Measurements from ENCODE around the gene PTPRN2.
"Not testable (repeated sequence)": the region's sequence is repeated elsewhere in the genome, so short reads cannot be mapped to it uniquely, and the experiment has no call there.

PTPRN2 gene

DNA sequence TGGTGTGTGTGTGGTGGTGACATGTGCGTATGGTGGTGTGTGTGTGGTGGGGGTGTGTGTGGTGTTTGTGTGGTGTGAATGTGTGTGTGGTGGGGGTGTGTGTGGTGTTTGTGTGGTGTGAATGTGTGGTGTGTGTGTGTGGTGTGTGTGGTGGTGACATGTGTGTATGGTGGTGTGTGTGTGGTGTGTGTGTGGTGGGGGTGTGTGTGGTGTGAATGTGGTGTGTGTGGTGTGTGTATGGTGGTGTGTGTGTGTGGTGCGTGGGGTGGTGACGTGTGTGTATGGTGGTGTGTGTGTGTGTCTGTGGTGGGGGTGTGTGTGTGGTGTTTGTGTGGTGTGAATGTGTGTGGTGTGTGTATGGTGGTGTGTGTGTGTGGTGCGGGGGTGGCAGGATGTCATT is 797.7 kb downstream of the PTPRN2 start:
- DNase-seq, result no peak

DNA sequence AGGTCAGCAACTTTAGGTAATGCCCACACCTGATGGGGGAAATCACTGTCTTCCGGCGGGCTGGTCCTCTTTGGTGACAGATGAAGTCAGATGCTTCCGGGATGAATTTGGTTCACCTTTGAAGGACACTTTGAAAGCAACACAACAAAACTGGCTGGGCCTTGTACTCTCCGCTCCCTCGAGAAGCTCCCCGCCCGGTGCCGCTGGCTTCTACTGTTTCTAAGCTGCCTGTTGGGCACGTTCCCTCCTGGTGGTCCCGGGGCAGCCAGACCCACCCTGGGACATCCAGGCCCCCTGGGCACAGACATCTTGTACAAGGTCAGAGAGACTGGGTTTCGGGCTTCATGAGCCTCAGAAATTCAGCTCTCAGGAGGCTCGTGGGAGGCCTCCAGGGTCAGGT is 798.5 kb downstream of the PTPRN2 start:
- DNase-seq, result no peak

DNA sequence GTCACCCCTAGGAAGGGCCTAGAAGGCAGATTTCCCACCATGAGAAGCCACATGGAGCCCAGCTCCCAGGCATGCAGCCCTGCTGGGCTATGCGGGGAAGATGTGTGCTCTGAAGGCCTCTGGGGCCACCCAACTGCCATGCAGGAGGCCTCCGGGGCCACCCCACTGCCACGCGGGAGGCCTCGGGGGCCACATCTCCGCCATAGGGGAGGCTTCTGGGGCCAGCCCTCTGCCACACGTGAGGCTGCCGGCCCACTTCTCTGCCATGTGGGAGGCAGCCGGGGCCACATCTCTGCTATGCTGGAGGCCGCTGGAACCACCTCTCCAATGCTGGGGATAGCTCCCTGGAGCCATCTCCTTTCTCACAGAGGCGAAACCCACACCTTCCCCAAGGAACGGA is 799.0 kb downstream of the PTPRN2 start:
- DNase-seq, result no peak

DNA sequence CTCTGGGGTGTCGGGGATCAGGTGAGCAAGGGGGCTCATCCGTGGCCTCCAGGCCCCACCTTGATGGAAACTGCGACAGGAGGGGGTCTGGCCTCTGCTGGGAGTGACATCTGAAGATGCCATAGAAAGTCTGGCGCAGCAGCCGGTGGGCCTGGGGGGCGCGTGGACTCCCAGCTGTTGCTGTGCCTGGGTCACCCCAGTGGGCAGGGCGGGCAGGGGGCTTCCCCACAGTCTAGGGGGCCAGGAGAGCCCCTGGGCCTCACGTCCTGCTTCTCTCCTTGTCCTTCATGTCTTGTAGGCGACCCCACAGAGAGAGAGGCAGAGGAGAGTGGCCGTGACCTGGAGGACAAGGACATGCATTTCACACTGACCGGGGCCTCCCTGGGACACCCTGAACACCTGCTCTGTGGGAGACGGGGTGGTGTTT is 800.3 kb downstream of the PTPRN2 start:
- DNase-seq, result no peak

DNA sequence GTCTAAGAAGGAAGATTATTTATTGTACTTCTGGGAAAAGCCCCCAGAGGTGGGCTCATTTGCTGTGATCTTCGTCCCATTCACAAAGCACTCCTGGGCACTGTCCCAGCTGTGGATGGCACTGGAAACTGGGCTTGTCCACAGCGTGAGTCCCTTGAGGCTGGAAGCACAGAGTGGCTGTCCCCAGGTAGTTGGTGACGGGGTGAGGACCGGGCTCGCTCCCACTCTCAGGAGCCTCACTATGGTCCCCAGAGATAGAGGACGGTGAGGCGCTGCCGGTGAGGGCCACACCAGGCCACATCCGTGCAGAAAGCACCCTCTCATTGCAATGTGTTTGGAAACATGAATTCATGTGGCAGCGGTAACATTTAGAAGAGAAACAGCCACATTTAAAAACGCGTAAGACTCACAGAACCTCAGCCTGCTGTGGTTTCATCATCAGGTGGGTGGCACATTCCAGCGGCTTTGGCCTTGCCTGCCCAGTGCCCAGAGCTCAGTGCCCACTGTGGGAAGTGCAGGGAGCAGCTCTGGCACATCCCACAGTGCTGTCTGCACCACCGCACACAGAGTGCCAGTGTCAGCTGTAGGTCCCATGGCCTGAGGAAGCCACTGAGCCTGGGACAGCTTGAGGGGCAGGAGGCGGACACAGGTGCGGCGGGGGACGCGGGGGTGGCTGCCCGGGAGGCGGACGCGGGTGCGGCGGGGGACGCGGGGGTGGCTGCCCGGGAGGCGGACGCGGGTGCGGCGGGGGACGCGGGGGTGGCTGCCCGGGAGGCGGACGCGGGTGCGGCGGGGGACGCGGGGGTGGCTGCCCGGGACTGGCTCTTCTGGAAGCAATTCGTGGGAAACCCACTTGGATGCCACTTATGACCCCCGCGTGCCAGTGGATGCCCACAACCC is 801.0 kb downstream of the PTPRN2 start:
- no peak for DNase-seq

DNA sequence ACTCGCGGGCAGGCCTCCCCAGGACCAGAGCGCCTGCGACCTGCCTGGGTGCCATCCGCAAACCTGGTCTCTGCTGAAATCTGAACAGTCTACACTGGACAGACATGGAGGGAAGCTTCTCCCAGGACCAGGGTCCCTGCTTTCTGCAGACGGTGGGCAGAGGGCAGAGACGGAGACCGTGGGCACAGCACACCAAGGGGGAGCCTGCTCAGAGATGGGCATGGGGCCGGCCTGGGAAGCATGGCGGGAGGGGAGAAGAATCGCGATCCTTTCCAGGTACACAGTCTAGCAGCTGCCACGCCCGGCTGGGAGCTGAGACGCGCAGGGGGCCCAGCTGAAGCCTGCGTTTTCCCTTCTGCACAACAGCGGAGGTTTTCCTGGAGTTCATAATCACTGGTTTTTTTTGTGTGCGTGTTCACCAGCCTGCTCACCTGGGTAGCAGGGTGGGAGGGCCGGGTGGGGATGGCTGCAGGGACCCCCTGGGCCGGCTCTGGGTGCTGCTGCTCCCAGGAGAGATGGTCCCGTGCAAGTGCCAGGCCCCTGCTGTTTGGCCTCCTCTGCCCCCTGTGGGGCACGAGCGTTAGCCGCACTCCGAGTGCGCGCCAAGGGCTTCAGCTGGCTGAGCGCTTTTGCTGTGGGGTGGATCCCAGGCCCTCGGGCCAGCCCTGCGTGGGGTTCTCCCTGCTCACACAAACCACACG is 802.0 kb downstream of the PTPRN2 start:
- no peak for DNase-seq

DNA sequence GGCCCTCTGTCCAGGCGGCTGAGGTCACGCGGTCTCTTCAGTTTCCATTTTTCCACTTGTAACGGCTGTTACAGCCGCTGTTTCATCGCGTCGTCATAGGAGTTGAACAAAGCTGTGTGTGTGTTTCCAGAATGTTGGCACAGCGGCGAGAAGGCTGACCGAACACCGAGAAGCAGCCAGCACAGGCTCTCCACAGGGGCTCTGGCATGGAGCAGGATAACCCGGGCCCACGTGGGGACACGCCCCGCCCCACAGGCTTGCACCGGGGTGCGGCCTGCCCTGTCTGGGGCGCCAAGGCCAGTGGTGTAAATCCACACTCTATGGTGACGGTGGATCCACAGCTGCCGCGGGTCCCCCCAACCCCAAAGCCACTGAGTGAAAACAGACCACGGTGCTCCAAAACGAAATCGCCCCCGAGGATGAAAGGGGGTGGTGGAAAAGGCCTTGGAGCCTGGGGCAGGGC is 802.6 kb downstream of the PTPRN2 start:
- no peak for DNase-seq

DNA sequence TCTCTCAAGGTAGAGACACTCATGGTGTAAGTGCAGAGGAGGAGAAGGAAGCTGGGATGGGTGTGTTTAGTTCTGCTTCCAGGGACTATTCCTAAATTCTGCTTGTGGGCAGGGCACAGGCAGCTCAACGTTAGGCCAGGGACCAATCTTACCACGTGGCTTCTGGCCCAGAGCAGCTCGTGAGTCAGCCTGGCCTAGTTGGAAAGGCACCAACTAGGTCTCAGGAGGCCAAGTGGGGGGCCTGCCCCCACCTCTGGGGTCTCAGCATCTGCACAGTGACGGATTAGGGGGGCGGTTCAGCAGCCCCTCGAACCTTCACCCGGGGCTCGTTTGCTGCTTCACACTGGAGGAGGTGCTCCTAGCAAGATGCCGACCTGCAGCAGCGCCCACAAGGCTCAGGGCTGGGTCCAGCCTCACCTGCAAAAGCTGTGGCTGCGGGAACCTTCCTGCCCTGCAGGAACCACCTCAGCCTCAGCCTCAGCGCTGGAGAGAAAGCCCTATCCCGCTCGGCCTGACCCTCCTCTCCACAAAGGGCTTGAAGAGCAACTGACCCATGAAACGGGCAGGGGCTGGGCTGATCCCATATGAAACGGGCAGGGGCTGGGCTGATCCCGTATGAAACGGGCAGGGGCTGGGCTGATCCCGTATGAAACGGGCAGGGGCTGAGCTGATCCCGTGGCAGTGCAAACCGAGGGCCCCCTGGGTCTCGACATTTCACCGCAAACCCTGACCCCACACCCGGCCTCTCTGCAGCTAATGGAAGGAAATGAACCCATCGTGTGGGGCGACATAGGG is 803.4 kb downstream of the PTPRN2 start:
- DNase-seq, result no peak

DNA sequence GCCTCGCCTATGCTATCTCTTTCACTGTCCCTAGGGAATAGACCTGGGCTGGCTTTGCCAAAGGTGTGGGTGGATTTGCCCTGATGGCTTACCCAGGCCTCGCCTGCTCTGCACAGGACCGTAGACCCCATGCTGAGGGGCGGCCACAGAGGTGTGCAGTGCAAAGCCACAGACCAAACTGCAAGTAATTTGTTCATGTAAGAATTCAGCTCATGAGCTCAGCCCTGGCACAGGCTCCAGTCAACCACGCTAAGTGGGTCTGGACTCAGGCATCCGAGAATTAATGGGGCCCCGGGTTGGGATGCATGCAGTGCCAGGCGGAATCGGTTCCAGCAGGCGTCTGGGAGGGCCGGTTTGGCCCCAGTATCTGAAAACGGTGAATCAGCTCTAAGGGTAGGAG is 805.6 kb downstream of the PTPRN2 start:
- no peak for DNase-seq

DNA sequence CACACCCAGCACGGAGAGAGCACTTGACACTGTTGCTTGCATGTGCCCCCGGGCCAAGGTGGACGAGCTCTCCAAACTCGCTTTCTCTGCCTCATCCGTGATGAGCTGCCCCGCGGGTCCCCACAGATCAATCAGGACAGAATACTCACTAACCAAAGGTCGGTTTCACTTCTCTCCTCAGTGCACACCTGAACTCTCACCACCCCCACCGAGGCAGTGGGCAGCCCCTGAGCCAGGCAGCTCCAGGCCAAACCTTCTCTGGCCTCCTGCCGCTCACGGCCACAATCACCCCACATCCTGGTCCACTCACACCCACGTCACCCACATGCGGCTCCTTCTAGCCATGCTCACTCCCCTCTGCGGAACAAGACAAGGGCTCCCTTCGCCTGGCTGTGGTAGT is 806.9 kb downstream of the PTPRN2 start:
- DNase-seq, result no peak

DNA sequence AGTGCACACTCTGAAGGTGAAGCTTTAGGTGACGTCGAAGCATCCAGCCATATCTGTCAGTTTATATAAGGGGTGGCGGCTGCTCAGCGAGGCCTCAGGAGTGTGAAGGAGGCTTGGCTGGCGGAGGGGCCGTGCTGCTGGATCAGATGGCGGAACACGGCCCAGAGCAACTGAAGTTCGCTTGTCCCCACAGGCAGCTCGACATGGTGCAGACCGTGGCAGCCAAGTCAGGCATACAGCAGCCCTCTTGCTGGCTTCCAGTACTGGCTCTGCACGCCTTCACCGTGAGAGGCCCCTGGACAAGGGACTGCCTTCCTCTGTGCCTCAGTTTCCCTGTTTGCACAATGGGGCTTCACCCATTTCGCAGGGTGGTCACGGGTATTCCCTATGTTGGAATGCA is 807.3 kb downstream of the PTPRN2 start:
- DNase-seq, result no peak

DNA sequence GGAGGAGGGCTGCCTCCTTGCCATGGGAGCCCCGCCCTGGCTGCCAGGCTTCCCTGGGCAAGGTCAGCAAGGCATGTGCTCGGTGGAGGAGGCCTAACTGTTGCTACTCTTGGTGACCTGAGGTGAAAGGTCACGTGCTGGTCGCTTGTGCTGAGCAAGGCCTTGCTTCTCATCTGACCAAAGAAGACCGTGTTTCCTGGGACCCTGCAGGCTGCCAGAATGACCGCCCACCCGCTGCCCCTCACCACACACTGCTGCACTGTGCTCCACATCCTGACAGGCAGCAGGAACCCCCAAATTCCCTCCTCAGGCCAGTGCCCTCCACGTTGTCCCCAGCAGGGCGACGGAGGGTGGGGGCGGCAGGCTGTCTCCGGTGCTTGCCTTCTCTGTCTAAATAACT is 808.4 kb downstream of the PTPRN2 start:
- no peak for DNase-seq

DNA sequence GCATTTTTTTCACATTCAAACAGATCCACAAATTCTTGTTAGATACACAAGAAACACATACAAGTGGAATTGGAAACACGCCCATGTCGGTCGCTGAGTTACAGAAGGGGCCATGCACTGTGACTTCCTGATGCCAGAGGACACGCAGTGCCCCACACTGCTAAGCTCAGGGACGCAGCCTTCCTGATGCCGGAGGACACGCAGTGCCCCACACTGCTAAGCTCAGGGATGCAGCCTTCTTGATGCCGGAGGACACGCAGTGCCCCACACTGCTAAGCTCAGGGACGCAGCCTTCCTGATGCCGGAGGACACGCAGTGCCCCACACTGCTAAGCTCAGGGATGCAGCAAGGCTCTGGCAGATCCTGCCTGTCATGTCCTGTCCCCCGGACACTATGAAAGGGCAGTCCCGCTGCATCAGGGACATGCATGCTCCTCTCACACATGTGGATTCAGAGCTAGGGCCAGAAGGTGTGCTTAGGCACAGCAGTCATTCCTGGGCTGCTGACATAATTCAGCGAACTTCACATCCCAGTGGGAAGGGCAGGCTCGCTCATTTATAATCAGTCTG is 810.3 kb downstream of the PTPRN2 start:
- DNase-seq, result not testable (repeated sequence)

DNA sequence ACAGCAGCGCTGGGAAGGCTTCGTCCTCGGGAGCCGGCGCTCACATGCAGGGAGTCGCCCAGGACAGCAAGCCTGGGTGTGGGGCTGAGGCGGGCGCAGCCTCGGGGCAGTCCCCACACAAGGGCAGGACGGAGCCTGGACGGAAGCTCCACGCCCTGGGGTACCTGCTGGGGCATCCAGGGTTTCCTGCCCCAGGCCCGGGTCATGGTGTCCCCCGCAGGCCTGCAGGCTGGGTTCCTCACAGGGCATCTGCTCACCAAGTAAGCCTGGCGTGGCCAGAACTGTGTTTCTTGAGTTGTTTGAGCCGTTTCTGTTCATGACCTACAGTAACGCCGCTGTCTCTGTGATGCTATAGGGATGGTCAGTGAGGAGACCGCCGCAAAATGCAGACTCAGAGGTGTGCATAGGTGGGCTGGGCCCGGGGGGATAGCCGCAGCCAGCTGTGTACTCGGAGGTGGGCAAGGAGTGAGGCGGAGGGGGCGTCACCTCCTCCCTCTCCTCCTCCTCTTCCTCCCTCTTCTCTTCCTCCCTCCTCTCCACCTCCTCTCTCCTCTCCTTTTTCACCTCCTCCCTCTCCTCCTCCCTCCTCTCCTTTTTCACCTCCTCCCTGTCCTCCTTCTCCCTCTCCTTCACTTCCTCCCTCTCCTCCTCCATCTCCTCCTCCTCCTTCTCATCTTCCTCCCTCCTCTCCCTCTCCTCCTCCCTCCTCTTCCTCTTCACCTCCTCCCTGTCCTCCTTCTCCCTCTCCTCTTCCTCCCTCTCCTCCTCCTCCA is 811.9 kb downstream of the PTPRN2 start:
- DNase-seq, result no peak

DNA sequence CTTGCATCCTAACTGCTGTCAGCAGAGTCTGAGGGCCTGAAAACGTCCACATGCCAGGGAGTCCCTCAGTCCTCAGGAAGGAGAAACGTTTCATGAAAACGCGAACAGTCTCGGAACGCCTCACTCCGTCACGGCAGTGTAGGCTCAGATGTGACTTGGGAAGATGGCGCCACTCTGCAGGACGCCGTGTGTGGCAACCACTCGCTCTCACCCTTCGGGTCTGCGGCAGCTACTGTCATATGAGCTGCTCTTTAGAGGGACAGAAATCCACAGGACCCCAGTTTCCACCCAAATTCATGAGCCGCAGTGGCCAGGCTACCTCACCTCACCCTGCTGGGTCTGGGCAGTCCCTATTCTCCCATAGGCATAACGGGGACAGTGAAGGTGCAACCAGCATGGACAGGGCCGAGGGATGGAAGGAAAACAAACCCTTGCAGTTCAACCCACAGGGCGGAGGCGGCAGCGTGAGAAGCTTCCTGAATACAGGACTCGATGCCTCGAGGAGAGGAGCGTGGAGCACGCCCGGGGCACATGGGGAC is 812.5 kb downstream of the PTPRN2 start:
- no peak for DNase-seq

DNA sequence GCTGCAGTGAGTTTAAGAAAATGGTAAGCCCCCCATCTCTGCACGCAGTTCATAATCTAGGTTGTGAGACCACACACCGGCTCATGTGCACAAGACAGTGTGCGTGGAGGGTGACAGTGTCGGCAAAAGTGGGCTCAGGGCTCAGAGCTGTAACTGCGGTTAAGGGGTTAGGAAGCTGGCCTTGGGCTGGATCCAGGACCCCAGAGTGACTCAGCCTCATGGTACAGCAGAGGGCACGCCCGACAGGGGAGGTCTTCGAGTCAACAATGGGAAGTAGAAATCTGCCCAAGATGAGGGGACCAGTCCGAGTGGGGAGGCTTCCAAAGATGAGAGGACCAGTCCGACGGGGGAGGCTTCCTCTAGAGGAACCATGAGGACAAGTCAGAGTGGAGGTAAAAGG is 813.1 kb downstream of the PTPRN2 start:
- DNase-seq, result no peak

DNA sequence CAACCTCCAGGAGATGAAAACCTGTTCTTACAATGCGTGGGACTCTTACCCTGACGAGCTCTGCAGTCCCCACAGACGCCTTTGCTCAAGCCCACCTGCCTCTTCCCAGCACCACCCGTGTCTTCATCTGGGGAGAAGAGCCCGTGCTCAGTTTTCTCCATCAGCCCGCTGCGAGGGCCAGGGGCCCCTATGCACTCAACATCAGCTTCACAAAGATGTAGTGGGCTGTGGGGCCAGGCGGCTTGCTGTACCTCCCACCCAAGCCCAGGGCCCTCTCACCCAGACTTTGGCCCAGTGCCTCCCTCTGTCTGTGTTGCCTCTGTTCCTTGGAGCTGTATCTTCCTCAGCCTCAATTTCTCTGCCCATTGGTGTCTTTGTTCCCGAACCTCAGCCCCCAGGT is 814.3 kb downstream of the PTPRN2 start:
- DNase-seq, result no peak

DNA sequence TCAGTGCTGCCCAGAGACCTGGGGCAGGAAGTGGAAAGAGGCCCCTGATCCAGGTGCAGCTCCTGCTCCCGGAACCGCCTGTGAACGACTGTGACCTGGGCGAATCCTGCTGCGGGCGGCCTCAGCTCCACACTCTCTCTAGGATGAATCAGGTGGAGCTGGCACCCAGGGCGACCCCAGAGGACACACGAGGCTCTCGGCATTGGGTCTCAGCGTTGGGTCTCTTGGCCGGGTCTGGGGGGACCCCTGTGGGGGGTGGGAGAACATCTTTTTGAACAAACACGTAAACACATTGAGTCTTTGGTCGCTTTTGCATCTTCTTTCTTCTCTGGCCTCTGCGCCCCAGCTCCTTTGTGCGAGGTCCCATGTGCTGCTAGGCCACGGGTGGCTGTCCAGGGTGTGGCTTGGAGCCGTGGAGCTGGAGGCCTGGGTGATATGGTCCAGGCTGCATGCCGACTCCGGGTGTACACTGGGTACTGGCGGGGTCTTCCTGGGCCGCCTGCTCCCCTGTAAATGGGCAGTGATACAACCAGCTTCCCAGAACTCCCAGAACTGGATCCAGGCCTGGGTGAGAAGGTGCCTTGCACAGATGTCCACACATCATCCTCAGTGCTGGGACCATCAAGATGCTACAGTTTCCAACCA is 815.0 kb downstream of the PTPRN2 start:
- no peak for DNase-seq

DNA sequence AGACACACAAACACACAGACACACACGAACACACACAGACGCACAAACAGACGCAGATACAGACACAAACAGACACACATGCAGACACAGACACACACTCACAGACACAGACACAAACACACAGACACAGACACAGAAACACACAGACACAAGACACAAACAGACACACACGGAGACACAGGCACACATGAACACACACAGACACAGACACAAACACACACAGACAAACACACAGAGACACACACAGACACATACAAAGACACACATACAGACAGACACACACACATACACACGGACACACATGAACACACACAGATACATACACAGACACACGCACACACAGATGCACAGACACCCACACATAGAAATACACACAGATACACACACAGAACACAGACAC is 815.9 kb downstream of the PTPRN2 start:
- DNase-seq, result no peak

DNA sequence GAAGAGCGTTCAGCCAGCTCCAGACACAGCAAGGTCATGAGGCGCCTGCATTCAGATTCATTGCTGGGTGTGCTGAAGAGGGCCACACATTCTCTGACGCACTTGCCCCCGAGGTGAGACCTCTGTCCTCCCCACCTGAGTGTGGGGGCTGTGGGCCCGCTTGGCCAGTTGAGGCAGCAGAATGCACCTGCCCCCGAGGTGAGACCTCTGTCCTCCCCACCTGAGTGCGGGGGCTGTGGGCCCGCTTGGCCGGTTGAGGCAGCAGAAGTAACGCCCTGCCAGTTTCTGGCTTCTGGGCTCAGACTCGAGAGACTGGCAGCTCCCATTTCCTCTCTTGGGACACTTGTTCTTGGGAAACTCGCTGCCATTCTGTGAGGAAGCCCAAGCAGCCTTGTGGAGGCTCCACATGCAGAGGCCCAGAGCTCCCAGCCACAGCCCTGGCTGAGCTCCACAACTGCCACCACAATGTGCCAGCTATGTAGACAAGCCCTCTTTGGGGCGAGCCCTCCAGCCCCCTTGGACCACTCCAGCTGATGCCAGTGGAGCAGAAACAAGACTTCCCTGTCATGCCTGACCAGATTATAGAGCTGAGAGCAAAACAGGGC is 816.8 kb downstream of the PTPRN2 start:
- DNase-seq, result no peak

Measured in right kidney (tissue), 1 donor.